ENCODE results near the gene BEX1.

BEX1 gene

DNA sequence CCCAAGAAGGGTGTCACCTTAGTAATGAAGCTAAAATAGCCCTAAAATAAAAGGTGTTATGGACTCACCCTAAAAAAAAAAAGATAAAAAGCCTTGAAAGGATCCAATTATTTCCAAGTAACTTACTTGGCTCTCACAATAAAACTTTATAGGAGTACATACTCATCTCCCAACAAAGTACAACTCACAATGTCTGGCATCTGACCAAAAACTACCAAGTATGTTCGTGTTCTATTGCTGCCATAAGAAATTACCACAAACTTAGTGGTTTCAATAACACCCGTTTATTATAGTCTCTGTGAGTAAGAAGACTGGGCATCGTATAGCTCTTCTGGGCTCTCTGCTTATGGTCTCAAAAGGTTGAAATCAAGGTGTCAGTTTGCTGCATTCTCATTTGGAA is 51.0 kb downstream of the BEX1 start:
- FAIRE-seq (no peak), DNase-seq (ENCODE audit: insufficient read length, low spot score) (no peak)
- TF ChIP-seq POU2F2 (IDR thresholded peaks at IDR 0.05; ENCODE audit: low read depth, low read length) (no peak), TAF1 (IDR thresholded peaks at IDR 0.05; ENCODE audit: low read depth, low read length) (no peak), POLR2AphosphoS5 (IDR thresholded peaks at IDR 0.05; ENCODE audit: low read depth, low read length) (no peak), SPI1 (IDR thresholded peaks at IDR 0.05; ENCODE audit: low read depth, low read length) (no peak), PAX5 (IDR thresholded peaks at IDR 0.05; ENCODE audit: insufficient read depth, low read length, severe bottlenecking) (no peak), POLR2A (IDR thresholded peaks at IDR 0.05; ENCODE audit: low read depth, low read length) (no peak)

Data from GM12891 (cell line).